GM19035 (cell line): ENCODE measurements around the gene TCEA2.

Source experiments
- ATAC-seq: cut with Tn5 transposase; IDR thresholded peaks from one replicate; pipeline ENCODE4 v1.9.1; 2021; ENCODE audit not compliant: unreplicated experiment

The TCEA2 gene

DNA sequence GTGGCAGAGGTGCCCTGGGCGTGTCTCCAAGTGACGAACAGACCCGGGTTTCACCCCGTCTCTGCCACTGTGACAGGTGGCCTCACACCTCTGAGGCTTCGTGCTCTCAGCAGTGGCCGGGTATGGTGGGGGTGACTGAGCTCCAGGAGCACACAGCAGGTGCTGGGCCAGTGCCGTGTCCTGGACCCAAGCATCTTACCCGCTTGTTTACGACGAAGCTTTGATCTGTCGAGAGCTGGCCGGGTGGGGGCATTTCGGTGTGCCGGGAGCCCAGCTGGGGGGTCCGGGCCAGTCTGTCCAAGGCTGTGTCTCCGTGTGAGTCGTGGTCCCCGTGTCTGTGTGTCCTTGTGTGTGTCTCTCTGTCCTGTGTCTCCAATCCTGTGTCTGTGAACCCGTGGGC is 28.3 kb downstream of the TCEA2 start:
- ATAC-seq, result no peak

DNA sequence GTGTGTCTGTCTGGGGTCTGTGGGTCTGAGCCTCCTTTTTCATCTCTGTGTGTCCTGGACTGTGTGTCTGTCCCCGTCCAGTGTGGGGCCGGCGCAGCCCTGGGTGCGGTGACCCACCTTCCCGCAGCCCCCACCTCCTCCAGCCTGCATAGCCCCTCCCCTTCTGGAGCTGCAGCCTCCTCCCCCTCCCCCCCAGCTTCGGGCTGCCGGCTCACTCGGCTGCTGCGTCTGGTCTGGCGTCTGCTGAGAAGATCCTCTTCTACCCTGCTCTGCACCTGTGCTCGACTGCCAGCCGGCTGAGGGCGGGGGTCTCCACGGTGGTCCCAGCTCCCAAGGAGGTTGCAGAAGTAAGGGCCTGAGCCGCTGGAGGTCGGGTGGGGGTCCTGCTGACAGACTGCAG is 28.8 kb downstream of the TCEA2 start:
- no peak for ATAC-seq

DNA sequence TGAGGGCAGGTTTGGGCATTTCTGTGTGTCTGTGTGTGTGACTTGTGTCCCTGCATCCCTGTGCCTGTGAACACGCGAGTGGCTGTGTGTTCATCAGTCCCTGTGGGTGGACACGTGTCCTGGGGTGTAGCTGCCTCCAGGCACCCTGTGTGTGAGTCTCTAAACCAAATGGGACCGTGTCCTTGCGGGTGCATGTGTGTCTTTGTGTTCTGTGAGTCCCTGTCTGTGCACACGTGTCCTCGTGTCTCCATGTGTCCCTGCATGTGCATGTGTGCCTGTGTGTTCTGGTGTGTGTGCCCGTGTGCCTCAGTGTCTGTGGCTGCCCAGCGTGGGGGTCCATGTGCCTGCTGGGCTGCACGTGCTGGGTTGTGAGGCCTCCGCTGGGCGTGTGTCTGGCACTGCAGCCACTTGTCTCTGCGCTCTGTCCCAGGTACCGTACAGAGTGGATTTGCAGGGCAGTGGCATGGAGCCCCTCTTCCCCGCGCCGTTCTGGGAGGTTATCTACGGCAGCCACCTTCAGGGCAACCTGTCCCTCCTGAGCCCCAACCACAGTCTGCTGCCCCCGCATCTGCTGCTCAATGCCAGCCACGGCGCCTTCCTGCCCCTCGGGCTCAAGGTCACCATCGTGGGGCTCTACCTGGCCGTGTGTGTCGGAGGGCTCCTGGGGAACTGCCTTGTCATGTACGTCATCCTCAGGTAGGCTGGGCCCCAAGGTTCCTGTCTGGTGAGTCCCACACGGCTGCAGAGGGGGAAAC is 29.4 kb downstream of the TCEA2 start:
- no peak for ATAC-seq

DNA sequence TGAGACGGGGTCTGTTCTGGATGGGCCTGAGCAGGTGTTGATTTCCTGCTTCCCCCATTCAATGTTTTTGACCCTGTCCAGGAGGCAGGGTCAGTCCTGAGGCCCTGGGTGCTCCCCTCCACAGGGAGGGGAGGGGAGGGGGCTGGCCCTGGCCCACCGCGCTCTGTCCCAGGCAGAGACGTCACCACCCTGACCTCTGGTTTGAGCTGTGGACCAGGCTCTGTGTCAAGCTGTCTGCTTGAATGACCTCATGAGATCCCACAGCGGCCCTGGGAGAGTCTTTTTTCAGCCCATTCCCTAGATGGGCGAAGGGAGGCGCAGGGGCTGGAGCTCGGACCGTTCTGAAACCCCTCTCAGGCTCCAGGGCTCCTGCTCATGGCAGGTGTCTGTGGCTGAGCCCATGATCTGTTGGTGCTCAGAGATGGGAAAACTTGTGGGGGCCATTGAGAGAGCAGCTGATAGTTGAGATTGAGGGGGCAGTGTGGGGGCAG is 30.1 kb downstream of the TCEA2 start:
- ATAC-seq, result no peak

DNA sequence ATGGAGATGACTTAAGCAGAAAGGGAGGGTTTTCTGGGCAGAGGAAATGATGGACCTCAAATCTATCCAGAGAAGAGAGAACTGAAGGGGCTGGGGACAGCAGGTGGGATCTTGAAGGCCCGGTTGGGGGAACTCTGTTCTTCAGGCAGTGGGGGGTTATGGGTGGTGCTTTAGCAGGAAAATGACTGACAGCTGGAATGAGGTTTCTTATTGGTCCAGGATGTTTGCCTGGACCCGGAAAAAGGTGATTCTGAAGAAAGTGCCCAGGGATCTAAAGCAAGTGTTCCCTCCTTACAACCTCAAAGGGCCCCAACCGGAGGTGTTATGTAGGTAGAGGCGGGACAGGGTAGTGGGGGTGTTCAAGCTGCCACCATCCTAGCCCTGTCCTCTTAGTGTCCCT is 32.5 kb downstream of the TCEA2 start:
- no peak for ATAC-seq

DNA sequence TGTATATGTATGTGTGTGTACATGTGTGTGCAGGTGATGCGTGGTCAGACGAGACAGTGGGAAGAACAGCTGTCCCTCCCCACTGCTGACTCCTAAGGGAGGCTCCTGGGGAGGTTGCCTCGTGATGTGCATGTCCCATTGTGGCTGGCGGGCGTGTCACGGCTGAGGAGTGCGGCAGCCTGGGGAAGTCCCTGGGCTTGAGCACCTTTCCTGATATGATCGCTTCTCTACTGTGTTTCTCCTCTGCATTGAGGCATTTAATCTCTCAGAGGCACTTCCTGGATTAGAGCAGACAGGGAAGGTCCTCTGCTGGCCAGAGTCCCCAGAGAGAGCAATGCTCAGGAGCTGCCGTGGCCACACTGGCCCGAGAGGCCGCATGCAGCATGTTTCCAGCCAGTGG is 32.9 kb downstream of the TCEA2 start:
- no peak for ATAC-seq

DNA sequence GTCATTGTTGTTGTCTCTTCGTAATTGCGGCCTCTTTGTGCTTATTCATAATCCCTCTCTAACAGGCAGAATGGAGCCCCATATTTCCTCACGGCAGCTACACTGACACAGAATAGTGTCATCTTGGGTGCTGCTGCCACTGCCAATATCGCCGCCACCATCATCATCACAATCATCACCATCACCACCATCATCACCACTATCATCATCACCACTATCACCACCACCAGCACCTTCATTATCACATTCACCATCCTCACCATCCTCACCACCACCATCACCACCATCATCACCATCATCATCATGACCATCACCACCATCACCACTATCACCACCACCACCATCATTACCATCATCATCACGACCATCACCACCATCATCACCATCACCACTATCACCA is 33.5 kb downstream of the TCEA2 start:
- no peak for ATAC-seq

DNA sequence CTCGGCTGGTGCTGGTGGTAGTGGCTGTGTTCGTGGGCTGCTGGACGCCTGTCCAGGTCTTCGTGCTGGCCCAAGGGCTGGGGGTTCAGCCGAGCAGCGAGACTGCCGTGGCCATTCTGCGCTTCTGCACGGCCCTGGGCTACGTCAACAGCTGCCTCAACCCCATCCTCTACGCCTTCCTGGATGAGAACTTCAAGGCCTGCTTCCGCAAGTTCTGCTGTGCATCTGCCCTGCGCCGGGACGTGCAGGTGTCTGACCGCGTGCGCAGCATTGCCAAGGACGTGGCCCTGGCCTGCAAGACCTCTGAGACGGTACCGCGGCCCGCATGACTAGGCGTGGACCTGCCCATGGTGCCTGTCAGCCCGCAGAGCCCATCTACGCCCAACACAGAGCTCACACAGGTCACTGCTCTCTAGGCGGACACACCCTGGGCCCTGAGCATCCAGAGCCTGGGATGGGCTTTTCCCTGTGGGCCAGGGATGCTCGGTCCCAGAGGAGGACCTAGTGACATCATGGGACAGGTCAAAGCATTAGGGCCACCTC is 35.5 kb downstream of the TCEA2 start:
- no peak for ATAC-seq

DNA sequence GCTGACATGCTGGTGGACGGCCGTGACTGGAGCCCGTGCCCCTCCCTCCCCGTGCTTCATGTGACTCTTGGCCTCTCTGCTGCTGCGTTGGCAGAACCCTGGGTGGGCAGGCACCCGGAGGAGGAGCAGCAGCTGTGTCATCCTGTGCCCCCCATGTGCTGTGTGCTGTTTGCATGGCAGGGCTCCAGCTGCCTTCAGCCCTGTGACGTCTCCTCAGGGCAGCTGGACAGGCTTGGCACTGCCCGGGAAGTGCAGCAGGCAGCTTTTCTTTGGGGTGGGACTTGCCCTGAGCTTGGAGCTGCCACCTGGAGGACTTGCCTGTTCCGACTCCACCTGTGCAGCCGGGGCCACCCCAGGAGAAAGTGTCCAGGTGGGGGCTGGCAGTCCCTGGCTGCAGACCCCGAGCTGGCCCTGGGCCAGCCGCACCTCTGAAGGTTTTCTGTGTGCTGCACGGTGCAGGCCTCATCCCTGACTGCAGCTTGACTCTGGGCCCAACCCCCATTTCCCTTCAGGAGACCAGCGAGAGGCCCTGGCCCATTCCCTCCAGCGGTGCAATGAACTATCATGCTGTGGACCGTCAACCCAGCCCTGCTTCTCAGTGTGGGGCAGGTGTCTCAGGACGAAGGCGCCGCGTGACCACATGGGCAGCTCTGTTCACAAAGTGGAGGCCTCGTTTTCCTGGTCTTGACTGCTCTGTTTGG is 36.2 kb downstream of the TCEA2 start:
- ATAC-seq, result no peak

DNA sequence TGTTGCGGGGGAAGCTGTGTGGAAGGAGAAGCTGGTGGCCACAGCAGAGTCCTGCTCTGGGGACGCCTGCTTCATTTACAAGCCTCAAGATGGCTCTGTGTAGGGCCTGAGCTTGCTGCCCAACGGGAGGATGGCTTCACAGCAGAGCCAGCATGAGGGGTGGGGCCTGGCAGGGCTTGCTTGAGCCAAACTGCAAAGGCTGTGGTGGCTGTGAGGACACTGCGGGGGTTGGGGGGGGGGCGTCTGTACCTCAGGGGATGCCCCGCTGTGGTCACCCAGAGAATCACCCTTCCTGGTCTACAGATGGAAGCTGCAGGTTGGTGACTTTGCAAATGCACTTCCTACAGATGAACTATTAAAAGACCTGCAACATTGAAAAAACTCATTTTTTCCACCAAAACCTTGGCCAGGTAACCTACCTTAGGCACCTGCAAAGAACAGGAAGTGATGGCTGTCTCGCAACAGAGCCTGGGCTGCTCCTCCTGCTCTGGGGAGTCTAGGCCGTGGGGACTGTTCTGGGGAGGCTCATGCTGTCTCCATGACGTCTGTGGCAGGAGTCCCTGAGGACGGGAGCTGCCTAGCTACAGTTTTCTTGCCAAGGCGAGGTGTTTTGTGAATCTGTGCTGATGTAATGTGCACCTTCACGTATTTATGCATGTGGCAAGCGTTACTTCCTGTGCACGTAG is 37.0 kb downstream of the TCEA2 start:
- ATAC-seq, result no peak

DNA sequence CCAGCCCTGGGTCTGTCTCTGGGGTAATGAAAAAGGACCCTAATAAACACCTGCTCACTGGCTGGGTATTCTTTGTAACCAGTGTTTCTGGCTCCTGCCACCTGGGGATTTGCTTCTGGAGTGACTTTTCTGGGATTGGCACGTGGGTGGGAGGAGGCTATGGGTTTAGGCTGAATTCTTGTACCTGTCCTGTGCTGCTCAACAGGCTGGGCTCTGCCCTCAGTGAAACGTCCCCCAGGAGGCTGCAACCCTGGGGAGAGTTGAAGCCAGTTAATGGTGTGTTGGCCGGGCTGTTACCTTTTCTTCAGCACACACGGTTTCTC is 37.5 kb downstream of the TCEA2 start:
- no peak for ATAC-seq

DNA sequence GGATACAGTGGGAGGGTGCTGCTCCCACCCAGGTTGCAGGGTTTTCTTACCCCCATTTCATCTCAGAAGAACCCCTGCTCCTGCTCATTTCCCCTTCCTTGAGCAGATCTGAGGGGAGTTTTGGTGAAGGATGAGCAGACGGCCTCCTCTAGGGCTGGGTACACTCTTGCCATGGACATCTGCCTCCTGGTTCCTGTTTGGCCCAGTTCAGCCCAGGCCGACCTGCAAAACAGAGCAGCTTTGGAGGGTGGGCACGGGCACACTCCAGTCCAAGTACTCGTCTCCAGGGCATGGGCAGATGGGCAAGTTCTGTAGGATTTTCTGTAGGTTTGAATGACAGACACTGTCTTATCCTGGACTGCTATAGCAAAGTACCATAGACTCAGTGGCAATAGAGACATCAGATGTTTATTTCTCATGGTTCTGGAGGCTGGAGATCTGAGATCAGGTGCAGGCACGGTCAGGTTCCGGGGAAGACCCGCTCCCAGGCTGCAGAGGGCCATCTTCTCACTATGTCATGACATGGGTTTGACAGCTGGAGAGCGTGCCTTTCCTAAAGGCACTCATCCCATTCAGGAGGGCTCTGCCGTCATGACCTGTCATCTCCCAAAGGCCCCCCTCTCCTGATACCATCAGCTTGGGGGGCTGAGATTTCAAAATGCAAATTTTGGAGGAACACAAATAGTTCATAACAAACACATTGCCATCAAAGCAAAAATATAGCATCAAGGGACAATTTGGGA is 38.1 kb downstream of the TCEA2 start:
- ATAC-seq, result no peak

DNA sequence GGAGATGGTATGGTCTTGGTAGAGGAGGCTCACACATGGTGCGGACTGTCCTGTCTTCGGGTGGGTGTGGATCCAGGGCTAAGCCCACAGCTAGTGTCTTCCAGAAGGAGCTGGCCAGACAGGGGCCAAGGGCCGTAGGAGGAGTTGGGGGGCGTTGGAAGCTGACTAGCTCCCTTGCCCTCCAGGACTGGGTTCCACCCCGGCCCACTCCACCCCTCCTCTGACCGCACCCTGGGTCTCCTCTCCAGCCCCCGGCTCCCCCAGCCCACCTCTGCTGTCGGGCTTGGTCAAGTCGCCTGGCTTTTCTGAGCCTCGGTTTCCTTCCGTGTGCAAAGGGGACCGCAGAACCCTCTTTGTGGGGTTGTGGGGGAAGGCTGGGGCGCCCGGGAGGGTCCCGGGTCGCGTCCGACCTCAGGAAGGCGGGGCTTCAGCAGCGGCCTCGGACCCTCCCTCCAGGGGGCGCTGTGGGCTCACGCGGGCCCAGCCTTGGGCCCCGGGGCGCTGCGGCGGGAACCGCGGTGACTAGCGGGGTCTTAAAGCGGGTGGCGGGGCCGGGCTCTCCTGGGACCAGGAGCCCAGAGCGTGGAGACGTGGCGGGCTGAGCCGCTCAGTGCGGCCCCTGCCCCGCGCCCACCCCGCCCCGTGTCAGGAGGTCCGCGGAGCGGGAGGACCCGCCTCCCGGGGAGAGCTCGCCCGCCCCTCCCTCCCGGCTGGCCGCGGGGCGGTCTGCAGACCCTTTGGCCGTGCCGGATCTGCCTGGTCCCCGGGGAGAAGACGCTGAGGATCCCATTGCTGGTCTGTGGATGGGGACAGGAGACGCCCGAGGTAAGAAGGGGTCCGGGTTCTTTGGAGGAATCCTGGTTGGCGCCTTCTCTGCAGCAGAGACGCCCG is 39.0 kb downstream of the TCEA2 start:
- ATAC-seq, result no peak

DNA sequence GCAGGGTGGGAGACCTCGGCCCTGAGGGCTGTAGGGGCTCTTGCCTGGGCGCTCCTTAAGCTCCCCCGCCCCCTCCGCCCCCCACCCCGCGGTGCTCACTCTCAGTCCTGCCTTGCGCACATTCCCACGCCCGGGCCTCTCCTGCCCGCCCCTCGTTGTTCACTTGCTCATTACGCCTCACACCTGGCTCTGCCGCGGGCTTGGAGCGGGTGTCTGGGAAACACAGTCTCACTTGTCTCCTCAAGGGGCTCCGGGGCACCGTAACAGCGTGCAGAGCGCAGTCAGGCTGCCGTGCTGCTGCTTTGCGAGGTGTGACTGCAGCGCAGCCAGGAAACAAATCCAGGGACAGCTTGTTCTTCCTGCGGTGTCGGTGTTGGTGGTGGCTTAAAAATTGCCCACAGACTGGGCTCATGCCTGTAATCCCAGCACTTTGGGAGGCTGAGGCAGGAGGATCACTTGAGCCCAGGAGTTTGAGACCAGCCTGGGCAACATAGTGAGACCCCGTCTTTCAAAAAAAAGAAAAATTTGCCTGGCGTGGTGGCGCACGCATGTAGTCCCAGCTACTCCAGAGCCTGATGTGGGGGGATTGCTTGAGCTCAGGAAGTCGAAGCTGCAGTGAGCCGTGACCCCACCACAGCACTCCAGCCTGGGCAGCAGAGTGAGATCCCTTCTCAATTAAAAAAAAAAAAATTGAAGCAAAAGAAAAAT is 39.8 kb downstream of the TCEA2 start:
- no peak for ATAC-seq

DNA sequence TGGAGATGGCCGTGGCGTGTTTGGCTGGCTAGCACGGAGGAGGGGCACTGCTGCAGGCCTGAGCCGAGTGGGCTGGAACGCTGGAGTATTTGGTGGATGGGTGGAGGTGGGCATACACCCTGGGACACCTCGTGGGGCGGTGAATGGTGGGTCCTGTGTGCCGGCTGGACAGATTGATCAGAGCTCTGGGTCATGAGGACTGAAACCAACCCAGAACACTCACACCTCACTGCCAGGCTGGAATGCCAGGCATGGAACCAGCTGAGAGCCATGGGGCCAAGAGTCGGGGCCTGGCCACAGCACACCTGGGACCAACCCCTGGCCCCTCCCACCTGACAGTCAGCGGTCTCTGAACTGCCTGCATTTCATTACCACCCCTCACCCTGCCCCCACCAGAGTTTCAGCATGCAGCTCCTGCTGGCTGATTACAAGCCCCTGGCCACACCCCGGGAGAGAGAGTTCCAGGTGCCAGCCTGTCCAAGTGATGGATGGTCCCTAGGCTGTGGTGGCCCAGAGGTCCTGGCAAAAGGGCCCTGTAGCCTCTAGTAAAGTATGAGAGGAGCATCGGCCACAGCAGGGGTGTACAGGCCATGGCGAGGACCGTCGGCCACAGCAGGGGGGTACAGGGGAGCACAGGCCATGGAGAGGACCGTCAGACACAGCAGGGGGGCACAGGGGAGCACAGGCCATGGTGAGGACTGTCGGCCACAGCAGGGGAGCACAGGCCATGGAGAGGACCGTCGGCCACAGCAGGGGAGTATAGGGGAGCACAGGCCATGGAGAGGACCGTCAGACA is 41.1 kb downstream of the TCEA2 start:
- ATAC-seq, result no peak

DNA sequence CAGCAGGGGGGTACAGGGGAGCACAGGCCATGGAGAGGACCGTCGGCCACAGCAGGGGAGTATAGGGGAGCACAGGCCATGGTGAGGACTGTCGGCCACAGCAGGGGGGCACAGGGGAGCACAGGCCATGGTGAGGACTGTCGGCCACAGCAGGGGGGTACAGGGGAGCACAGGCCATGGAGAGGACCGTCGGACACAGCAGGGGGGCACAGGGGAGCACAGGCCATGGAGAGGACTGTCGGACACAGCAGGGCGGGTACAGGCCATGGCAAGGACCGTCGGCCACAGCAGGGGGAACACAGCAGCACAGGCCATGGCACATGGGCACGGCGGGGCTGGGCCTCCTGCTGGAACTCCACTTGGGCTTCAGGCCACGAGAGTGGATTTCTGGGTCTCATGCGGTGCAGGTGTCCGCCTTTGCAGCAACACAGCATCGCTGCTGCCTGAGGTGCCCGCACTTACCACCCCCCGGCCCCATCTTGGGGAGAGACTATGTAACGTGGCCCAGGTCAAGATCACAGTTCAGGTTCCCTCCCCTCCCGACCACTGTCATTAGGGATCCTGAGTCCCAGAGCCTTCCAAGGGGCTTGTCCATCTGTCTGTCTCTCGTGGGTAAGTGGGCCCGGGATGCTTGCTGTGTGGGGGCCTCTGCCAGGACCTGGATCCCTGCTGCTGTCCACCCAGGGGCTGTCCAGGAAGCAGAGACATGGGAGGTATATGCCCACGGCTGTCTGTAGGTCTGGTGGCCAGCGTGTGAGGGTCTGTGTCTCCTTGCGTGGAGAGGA is 41.9 kb downstream of the TCEA2 start:
- ATAC-seq, result no peak

DNA sequence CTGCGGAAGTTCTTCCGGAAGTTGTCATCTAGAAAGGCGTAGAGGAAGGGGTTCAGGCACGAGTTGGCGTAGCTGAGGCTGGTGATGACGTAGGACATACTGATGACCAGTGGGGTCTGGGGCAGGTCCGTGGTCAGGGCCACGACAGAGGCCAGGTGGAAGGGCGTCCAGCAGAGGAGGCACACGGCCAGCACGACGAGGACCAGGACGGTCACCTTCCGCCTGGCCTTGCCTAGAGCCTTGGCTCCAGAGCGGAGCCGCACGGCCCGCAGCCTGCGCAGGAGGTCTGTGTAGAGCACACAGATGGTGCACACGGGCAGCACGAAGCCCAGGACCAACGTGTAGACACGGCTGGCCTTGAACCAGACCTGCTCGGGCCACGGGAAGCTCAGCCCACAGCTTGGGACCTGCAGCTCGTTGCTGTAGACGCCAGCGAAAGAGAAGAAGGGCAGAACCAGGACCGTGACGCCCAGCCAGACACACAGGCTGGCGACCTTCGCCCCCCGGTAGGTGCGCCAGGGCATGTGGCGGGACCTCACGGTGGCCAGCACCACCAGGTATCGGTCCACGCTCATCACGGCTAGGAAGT is 42.9 kb downstream of the TCEA2 start:
- ATAC-seq, result no peak
